Stimulated activated CD4-positive, alpha-beta T cell treated with anti-CD3 and anti-CD28 coated beads, Interleukin-12 subunit alpha, Interleukin-12 subunit beta, amount 100 ng/mL, for 48 hours (primary cell): ENCODE measurements around the gene SERPINB8.

Source experiments
- DNase-seq, 3 donors: peaks; one replicate each; pipeline ENCODE4 v3.0.0-alpha.2; 2020; ENCODE audit warnings: low read depth in 2 of 3, low spot score in 1 of 3

SERPINB8 gene

DNA sequence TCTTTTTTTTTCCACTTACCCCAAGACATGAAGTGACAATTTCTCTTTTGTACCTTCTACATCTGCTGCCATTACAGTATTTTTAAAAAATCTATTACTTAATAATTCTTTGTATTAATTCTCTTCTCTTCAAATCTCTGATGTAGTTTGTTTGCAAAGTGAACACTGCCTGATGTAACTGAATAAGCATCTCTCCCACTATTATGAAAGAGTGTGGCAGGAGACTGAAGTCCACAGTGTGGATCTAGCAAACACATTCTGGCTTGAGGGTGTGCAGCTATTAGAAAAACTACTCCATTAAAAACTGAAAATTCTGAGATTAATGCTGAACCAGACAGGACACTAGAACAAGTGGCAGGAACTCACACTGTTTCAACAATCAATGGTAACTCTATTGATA is 5.0 kb upstream of the SERPINB8 start:
- no peak for DNase-seq

- DNase-seq = no peak
Measured at GRCh38 chr18:63965716-63966330, 4.1 kb upstream of the SERPINB8 start.

GRCh38 chr18:63970809-63971205 is 926 bp downstream of the SERPINB8 start:
- no peak for DNase-seq

GRCh38 chr18:63971320-63972001 is 1.6 kb downstream of the SERPINB8 start:
- no peak for DNase-seq

DNA sequence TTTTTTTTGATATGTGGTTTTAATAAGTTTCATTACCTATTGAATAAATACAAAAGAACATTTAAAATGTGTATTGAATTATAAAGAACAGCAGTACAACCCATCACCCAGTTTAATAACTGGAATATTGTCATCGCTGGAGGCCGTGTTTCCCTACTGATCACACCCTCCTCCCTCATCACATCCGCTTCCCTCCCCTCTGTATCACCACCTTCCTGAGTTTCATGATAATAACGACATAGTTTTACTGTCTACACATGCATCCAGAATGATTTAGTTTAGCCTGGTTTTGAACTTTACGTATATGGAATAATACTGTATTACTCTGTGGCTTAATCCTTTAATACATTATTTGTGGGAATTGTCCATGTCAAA is 2.1 kb downstream of the SERPINB8 start:
- DNase-seq = no peak

DNA sequence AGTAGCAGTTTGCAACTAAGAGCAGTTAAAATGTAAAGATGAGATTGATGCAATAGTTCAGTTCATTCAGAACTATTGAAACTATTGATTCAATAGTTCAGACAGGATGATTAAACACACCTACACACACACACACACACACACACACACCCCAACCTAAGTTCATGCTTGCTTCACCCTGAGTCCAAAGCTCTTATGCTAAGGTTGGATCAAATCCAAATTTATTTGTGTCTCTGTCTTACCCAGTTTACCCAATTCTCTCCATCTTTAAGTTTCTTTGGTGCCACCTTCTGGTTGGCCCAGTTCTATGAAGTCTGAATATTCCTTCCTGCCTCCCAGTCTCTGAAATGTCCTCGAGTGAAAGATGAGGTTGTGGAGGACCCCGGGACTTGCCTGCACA is 5.1 kb downstream of the SERPINB8 start:
- DNase-seq = no peak

GRCh38 chr18:63975628-63976027 is 5.7 kb downstream of the SERPINB8 start:
- no peak for DNase-seq

DNA sequence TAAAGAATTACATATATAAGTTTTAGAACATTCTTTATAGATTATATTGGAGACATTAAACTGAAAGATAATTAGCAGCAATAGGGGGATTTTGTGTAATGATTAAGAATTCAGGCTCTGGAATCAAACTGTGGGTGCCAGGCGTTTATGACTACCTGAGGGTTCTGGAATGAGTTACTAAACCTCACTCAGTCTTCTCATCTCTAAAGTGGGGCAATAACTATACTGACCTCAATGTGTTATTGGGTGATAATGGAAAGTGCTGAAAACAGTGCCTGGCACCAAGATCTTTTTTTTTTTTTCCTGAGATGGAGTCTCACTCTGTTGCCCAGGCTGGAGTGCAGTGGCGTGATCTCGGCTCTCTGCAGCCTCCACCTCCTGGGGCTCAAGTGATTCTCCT is 7.2 kb downstream of the SERPINB8 start:
- DNase-seq = no peak

DNA sequence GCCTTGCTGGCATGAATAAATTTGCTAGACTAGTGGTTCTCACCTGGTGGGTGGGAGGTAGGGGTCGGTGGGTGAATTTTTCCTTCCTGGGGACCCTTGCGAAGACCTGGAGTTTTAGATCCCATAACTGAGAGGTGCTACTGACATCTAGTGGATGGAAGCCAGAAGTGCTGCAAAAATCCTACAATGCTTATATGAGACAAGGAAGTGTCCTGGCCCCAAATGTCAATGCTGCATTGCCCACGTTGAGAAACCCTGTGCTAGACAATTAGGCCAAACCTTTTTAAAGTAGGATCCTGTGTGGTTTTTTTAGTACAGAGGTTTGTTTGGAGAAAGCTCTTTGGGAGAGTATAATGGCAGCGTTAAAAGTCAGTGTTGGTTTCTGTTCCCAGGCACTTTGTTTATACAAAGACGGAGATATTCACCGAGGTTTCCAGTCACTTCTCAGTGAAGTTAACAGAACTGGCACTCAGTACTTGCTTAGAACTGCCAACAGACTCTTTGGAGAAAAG is 9.6 kb downstream of the SERPINB8 start:
- DNase-seq = no peak

- DNase-seq = no peak
Measured at GRCh38 chr18:63980027-63980426, 10.1 kb downstream of the SERPINB8 start.

- DNase-seq = no peak
Measured at GRCh38 chr18:63980896-63981460, 11.1 kb downstream of the SERPINB8 start.

DNA sequence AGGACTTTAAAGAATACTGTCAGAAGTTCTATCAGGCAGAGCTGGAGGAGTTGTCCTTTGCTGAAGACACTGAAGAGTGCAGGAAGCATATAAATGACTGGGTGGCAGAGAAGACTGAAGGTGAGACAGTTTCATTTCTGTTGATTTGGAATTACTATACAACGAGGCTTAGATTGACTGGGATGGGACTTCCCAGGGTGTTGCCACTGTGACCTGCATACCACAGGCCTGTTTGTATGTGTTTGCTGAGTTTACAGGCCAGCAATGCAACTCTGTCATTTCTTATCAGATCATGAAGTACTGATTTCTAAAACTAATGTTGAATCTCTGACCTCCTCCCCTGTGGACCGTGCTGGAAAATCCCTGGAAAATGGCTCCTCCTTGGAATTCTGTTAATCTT is 11.8 kb downstream of the SERPINB8 start:
- no peak for DNase-seq

- no peak for DNase-seq
Measured at GRCh38 chr18:63982361-63982760, 12.5 kb downstream of the SERPINB8 start.

GRCh38 chr18:63986885-63987284 is 17.0 kb downstream of the SERPINB8 start:
- no peak for DNase-seq

DNA sequence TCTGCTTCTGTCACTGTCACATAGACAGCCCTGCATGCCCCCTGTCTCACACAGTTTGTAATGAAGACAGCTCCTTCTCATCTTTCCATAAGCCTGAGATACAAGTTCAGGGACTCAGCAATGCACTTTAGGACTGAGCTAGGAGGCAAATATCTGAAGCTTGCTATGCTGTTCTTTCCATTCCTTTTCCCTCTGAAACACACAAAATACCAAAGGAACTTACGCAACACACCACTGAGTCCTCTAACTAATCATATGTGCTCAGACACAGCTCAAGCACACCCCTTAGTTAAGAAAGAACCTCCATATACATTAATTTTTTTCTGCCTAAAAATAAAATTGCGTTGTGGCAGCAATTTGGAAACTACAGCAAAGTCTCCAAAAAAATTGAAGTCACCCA is 17.9 kb downstream of the SERPINB8 start:
- no peak for DNase-seq

- DNase-seq = no peak
Measured at GRCh38 chr18:63992751-63993150, 22.9 kb downstream of the SERPINB8 start.

DNA sequence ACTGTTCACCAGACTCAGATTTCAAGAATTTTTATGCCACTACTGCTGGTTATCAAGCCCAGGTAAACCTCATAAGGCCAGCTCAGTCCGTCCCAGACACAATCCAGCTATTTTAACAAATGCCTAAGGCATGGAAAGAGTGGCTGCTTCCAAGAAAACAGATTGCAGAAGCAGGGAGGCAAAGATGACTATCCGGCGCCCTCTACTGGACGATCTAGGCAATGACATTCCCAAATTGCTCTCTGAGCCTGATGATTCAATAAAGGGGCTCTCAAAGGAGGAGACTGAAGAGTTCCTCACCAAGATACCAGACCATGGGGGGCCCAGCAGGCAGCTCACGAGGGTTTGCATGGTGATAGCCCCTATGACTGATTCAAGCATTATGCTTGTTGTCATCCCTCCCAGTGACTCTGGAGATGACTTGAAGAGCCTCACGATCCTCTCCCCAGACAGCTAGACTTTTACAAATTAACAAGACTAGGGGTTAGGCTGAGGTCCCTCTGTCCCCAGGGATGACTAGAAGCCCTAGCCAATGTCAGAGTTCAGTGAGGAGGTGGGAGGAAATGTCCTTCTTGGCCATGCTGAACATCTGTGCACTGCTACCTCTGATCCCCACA is 25.0 kb downstream of the SERPINB8 start:
- DNase-seq = peak in 1 of 3 donors; percentile 51

DNA sequence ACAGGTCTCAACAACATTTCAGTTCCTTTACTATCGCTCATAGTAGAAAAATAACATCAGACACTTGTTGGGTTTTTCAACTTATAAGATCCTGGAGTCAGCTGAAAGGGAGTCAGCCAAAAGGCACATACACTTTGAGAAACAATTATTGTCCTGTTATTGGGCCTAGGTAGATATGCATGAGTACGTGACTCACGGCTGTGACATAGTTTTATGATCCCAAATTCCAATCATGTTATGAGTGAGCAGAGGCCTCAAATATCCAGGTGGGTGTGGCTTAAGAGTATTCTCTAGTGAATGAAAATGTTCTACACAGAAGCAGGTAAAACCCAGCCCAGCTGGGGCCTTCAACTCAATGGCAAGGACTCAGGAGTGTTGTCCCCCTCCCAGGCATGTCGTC is 27.2 kb downstream of the SERPINB8 start:
- no peak for DNase-seq

DNA sequence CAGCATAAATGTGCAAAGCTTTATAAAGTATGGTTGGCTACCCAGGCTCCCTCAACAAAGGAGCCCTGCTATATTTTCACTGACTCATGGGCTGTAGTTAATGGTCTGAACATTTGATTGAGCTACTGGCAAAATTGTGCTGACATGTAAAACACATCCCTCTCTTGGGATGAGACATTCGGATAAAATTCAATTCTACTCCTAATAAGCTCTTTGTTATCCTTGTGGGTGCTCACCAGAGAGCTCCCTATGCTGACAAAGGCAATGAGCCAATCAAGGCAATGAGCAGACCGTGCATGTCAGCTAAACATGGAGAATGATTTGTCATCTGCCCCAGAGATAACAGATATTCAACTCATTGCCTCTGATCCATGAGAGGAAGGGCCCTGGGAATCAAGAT is 27.7 kb downstream of the SERPINB8 start:
- DNase-seq = no peak

GRCh38 chr18:63999871-64000270 is 30.0 kb downstream of the SERPINB8 start:
- no peak for DNase-seq

GRCh38 chr18:64002581-64002980 is 32.7 kb downstream of the SERPINB8 start:
- DNase-seq = no peak

DNA sequence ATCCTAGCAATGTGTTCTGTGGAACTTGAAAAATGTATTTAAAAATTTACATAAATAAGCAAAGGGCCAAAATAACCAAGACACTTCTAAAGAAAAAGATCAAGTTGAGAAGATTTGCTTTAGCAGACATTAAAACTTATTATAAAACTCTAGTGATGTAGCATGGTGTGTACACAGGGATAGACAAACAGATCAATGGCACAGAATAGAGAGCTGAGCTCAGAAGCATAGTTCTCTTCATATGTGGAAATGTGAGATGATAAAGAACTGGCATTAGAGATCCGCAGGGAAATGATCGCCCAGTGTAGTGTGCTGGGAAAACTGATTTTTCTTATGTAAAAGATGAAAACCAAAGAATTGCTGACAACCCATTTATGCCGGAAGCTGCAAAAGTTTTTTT is 39.4 kb downstream of the SERPINB8 start:
- DNase-seq = no peak
